Karpas-422 (cell line): ENCODE results near the gene TRPM3. TPM values are rescaled to one million over a fixed set of nuclear protein-coding genes. Genes with fewer than 3 reads are reported as not detected.

ENCODE experiments used
- DNase-seq: peaks from one replicate; pipeline ENCODE4 v3.0.0-alpha.2; 2015
- H2AFZ ChIP-seq: fragments of 200-600 bp; sonication (generic); 2 replicates; pipeline ENCODE4 v1.6.1; 2014; ENCODE audit warnings: antibody characterized with exemption, low read length, mixed read lengths
- H3K27ac ChIP-seq: fragments of 200-600 bp; sonication (generic); 2 replicates; pipeline ENCODE4 v1.5.1; 2014; ENCODE audit warnings: mild to moderate bottlenecking, low read length, moderate library complexity
- H3K27me3 ChIP-seq: fragments of 200-600 bp; sonication (generic); 2 replicates; pipeline ENCODE4 v1.6.1; 2014; ENCODE audit warnings: low read length, mixed read lengths
- H3K36me3 ChIP-seq: fragments of 200-600 bp; sonication (generic); 2 replicates; pipeline ENCODE4 v1.6.1; 2014; ENCODE audit warnings: low read length, mixed read lengths; ENCODE audit not compliant: insufficient read depth
- H3K4me1 ChIP-seq: fragments of 200-600 bp; sonication (generic); 2 replicates; pipeline ENCODE4 v1.6.1; 2014; ENCODE audit warnings: mild to moderate bottlenecking, low read length, mixed read lengths
- H3K4me2 ChIP-seq: fragments of 200-600 bp; sonication (generic); 2 replicates; pipeline ENCODE4 v1.6.1; 2014; ENCODE audit warnings: low read length, low read depth, mild to moderate bottlenecking; ENCODE audit not compliant: poor library complexity, severe bottlenecking
- H3K4me3 ChIP-seq: fragments of 200-600 bp; sonication (generic); 2 replicates; pipeline ENCODE4 v1.5.1; 2014; ENCODE audit warnings: mild to moderate bottlenecking, antibody characterized with exemption, low read length, mixed read lengths
- H3K79me2 ChIP-seq: fragments of 200-600 bp; sonication (generic); 2 replicates; pipeline ENCODE4 v1.6.1; 2014; ENCODE audit warnings: mild to moderate bottlenecking, low read length, mixed read lengths
- H3K9ac ChIP-seq: fragments of 200-600 bp; sonication (generic); 2 replicates; pipeline ENCODE4 v1.6.0; 2014; ENCODE audit warnings: low read length
- H3K9me2 ChIP-seq: fragments of 200-600 bp; sonication (generic), shearing (Covaris generic); replicated peaks from 2 replicates; pipeline ENCODE4 v1.6.0; 2014; ENCODE audit warnings: mild to moderate bottlenecking, low read length, moderate library complexity; ENCODE audit not compliant: insufficient read depth
- H3K9me3 ChIP-seq: fragments of 300-700, 200-600 bp; sonication (generic); 2 replicates; pipeline ENCODE4 v1.6.1; 2014; ENCODE audit warnings: low read length, mixed read lengths
- H4K20me1 ChIP-seq: fragments of 200-600 bp; sonication (generic); 2 replicates; pipeline ENCODE4 v1.6.1; 2014; ENCODE audit warnings: mild to moderate bottlenecking, antibody characterized with exemption, low read length, low read depth; ENCODE audit not compliant: insufficient read depth
- total RNA-seq: library from RNA; depleted of rRNA; stranded (reverse); fragments of >200 nt; shearing (Covaris generic); gene quantifications from 2 replicates; pipeline ENCODE4 v1.2.3, GENCODE V29; 2014; ENCODE audit warnings: low replicate concordance

The TRPM3 gene
- total RNA-seq, 1 experiment from 2014 or later: not detected

DNA sequence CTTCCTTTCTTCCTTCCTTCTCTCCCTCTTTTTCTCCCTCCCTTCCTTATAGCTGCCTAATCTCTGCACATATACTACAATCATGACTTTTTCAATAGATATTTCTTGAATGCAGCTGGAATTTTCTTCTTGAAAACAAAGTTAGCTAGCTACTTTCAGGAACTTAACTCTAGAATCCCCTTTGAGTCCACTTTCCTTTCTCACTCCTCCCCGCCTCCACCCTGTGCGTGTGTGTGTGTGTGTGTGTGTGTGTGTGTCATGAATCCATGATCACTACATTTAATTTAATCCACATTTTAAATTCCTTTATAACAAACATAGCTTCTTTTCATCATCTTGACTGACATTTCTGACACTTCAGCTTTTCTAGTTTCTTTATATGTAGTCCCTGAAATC lies 539.5 kb downstream of the TRPM3 start:
- Histone ChIP-seq H3K4me2 (no peak overlapping the region), H3K27ac (no peak overlapping the region), H3K9me3 (no peaks in the 10 kb centered on the region), H3K36me3 (no peaks in the 10 kb centered on the region), H3K4me1 (no peaks in the 10 kb centered on the region), H3K9ac (no peak overlapping the region), H3K4me3 (no peak overlapping the region), H3K79me2 (no peaks in the 10 kb centered on the region), H2AFZ (no peak overlapping the region), H3K9me2 (no peaks in the 10 kb centered on the region), H3K27me3 (0 out of 2 replicates have a peak, but pooled peaks cover 3% of the 10 kb centered on the region), H4K20me1 (no peaks in the 10 kb centered on the region)
- no peak for DNase-seq

DNA sequence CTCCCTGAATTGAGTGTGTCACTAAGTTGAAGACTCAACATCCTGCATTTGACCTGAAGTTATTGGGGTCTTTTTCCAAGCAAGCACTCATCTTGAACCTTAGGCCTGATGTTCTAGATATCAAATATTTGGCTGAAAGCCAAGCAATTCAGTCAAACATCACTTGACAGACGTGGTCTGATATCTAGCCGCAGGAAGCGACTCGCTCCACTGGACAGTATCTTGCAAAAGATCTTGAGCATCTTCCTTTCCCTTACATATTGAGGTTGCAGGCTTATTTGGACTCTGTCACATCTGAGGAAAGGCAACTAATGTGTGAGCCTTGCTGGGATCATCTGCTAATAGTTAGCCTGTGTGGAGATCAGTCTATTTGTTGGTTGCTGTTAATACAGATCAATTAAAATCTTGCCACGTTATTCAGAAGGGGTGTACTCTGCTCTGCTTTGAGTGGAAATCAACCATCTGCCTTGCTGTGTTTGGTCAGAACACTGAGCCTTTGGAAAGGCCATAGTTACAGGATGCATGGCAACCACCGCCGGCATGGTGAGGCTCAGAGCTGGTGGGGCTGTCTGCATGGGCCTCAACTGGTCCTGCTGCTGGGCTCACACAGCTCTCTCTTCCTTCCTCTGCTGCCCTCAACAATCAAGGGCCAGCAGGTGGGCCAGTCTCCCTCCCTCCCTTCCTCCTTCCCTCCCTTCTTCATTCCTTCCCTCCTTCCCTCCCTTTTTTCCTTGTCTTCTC lies 540.0 kb downstream of the TRPM3 start:
- no peak for DNase-seq
- Histone ChIP-seq H3K4me3 (no peak overlapping the region), H3K27ac (no peak overlapping the region), H3K9ac (no peak overlapping the region), H3K4me2 (no peak overlapping the region), H4K20me1 (no peaks in the 10 kb centered on the region), H3K4me1 (no peaks in the 10 kb centered on the region), H3K36me3 (no peaks in the 10 kb centered on the region), H2AFZ (no peak overlapping the region), H3K27me3 (no peaks in the 10 kb centered on the region), H3K9me3 (no peaks in the 10 kb centered on the region), H3K79me2 (no peaks in the 10 kb centered on the region), H3K9me2 (no peaks in the 10 kb centered on the region)

GRCh38 chr9:70580606-70581195 lies 540.7 kb downstream of the TRPM3 start:
- Histone ChIP-seq H3K79me2 (no peaks in the 10 kb centered on the region), H3K4me2 (no peak overlapping the region), H3K4me3 (no peak overlapping the region), H3K9me2 (no peaks in the 10 kb centered on the region), H3K27me3 (no peaks in the 10 kb centered on the region), H2AFZ (no peak overlapping the region), H3K36me3 (no peaks in the 10 kb centered on the region), H3K27ac (no peak overlapping the region), H3K9me3 (no peaks in the 10 kb centered on the region), H3K9ac (no peak overlapping the region), H4K20me1 (no peaks in the 10 kb centered on the region), H3K4me1 (no peaks in the 10 kb centered on the region)
- no peak for DNase-seq

GRCh38 chr9:70579686-70580085 lies 541.7 kb downstream of the TRPM3 start:
- H3K9me3 ChIP-seq: no peaks in the 10 kb centered on the region
- H3K9me2 ChIP-seq: no peaks in the 10 kb centered on the region
- no peaks in the 10 kb centered on the region for H3K79me2 ChIP-seq
- no peaks in the 10 kb centered on the region for H4K20me1 ChIP-seq
- no peak for DNase-seq
- no peak overlapping the region for H3K4me2 ChIP-seq
- H3K9ac ChIP-seq: no peak overlapping the region
- H3K36me3 ChIP-seq: no peaks in the 10 kb centered on the region
- H3K27me3 ChIP-seq: no peaks in the 10 kb centered on the region
- no peak overlapping the region for H2AFZ ChIP-seq
- no peak overlapping the region for H3K4me3 ChIP-seq
- H3K27ac ChIP-seq: no peak overlapping the region
- no peaks in the 10 kb centered on the region for H3K4me1 ChIP-seq

GRCh38 chr9:70578720-70579119 lies 542.7 kb downstream of the TRPM3 start:
- no peak overlapping the region for H2AFZ ChIP-seq
- no peak overlapping the region for H3K9ac ChIP-seq
- no peak overlapping the region for H3K4me3 ChIP-seq
- no peaks in the 10 kb centered on the region for H3K9me2 ChIP-seq
- no peaks in the 10 kb centered on the region for H3K79me2 ChIP-seq
- H3K36me3 ChIP-seq: no peaks in the 10 kb centered on the region
- H3K4me2 ChIP-seq: no peak overlapping the region
- DNase-seq: no peak
- H3K4me1 ChIP-seq: no peaks in the 10 kb centered on the region
- no peaks in the 10 kb centered on the region for H3K27me3 ChIP-seq
- no peak overlapping the region for H3K27ac ChIP-seq
- H3K9me3 ChIP-seq: no peaks in the 10 kb centered on the region
- H4K20me1 ChIP-seq: no peaks in the 10 kb centered on the region

DNA sequence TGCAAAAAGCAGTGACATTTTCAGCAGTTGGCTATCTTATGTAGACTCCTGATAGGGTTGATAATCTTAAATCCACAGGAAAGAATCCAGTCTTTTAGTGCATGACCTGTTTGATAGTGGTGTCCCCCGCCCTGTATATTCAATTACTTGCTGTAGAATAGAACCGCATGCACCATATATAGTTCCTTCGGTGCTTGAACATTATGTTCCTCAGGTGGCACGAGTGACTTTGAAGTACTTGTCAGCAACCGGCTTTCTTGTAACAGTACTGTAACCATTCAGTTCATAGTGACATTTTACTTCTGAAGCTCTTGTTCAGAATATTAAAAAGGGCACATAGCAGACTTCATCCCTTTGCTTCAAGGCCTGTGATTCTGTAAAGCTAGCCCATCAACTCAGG lies 543.8 kb downstream of the TRPM3 start:
- Histone ChIP-seq H3K79me2 (no peaks in the 10 kb centered on the region), H3K4me3 (no peak overlapping the region), H2AFZ (no peak overlapping the region), H3K9me2 (no peaks in the 10 kb centered on the region), H3K9me3 (no peaks in the 10 kb centered on the region), H3K4me1 (no peaks in the 10 kb centered on the region), H4K20me1 (no peaks in the 10 kb centered on the region), H3K27ac (no peak overlapping the region), H3K9ac (no peak overlapping the region), H3K36me3 (no peaks in the 10 kb centered on the region), H3K27me3 (no peaks in the 10 kb centered on the region), H3K4me2 (no peak overlapping the region)
- DNase-seq: no peak

GRCh38 chr9:70576116-70576515 lies 545.3 kb downstream of the TRPM3 start:
- Histone ChIP-seq H2AFZ (no peak overlapping the region), H3K79me2 (no peaks in the 10 kb centered on the region), H3K4me2 (no peak overlapping the region), H3K27ac (no peak overlapping the region), H3K27me3 (no peaks in the 10 kb centered on the region), H3K9ac (no peak overlapping the region), H3K9me3 (no peaks in the 10 kb centered on the region), H4K20me1 (no peaks in the 10 kb centered on the region), H3K36me3 (no peaks in the 10 kb centered on the region), H3K4me3 (no peak overlapping the region), H3K9me2 (no peaks in the 10 kb centered on the region), H3K4me1 (no peaks in the 10 kb centered on the region)
- DNase-seq: no peak

- Histone ChIP-seq H3K9ac (no peak overlapping the region), H4K20me1 (no peaks in the 10 kb centered on the region), H3K4me2 (no peak overlapping the region), H3K27me3 (no peaks in the 10 kb centered on the region), H3K36me3 (no peaks in the 10 kb centered on the region), H3K4me3 (no peak overlapping the region), H3K9me2 (no peaks in the 10 kb centered on the region; the same call in 1 of the 2 replicates), H3K9me3 (no peaks in the 10 kb centered on the region), H3K27ac (no peak overlapping the region), H2AFZ (no peak overlapping the region), H3K4me1 (no peaks in the 10 kb centered on the region), H3K79me2 (no peaks in the 10 kb centered on the region)
- DNase-seq: no peak
Observed at GRCh38 chr9:70574151-70574837, 547.1 kb downstream of the TRPM3 start.
